SK-N-SH treated with all-trans-retinoic acid at 6 μM for 48 hours (cell line): ENCODE results near the gene USP48.

Source experiments
- ATAC-seq: fragments of 200-7000 bp; cut with Tn5 transposase; 3 replicates; pipeline ENCODE4 v1.9.1; 2020; ENCODE audit warnings: mild to moderate bottlenecking, moderate library complexity
- ARNTL ChIP-seq: fragments of 450-650 bp; formaldehyde crosslinking; IDR thresholded peaks from 2 replicates; pipeline ENCODE4 v1.5.0; 2020; ENCODE audit warnings: low read depth, mild to moderate bottlenecking, moderate library complexity, borderline replicate concordance
- BACH2 ChIP-seq: fragments of 250-450 bp; sonication (Bioruptor Pico); IDR thresholded peaks from 2 replicates; pipeline ENCODE4 v1.9.0; 2021; ENCODE audit warnings: mild to moderate bottlenecking, borderline replicate concordance
- CREB5 ChIP-seq: fragments of 250-450 bp; sonication (Bioruptor Pico); IDR thresholded peaks from 2 replicates; pipeline ENCODE4 v1.5.1; 2020; ENCODE audit warnings: low read depth, mild to moderate bottlenecking, moderate library complexity
- CSDC2 ChIP-seq: fragments of 250-450 bp; sonication (Bioruptor Pico); IDR thresholded peaks from 2 replicates; pipeline ENCODE4 v1.5.0; 2020; ENCODE audit warnings: mild to moderate bottlenecking, moderate library complexity
- CSRNP3 ChIP-seq: fragments of 250-450 bp; sonication (Bioruptor Pico); IDR thresholded peaks from 2 replicates; pipeline ENCODE4 v1.5.1; 2021; ENCODE audit warnings: mild to moderate bottlenecking, moderate library complexity
- ESRRG ChIP-seq: fragments of 250-450 bp; sonication (Bioruptor Pico); IDR thresholded peaks from 2 replicates; pipeline ENCODE4 v1.6.1; 2021; ENCODE audit warnings: mild to moderate bottlenecking
- GLIS3 ChIP-seq: fragments of 250-450 bp; sonication (Bioruptor Pico); IDR thresholded peaks from 2 replicates; pipeline ENCODE4 v1.5.0; 2020; ENCODE audit warnings: mild to moderate bottlenecking, moderate library complexity
- ISL1 ChIP-seq: fragments of 250-450 bp; sonication (Bioruptor Pico); IDR thresholded peaks from 2 replicates; pipeline ENCODE4 v2.1.2; 2022; ENCODE audit warnings: mild to moderate bottlenecking, moderate library complexity
- OSR1 ChIP-seq: fragments of 250-450 bp; sonication (Bioruptor Pico); IDR thresholded peaks from 2 replicates; pipeline ENCODE4 v1.8.0; 2022; ENCODE audit warnings: moderate library complexity, mild to moderate bottlenecking, inconsistent platforms
- PATZ1 ChIP-seq: fragments of 250-450 bp; sonication (Bioruptor Pico); IDR thresholded peaks from 2 replicates; pipeline ENCODE4 v1.8.0; 2020; ENCODE audit warnings: mild to moderate bottlenecking, moderate library complexity, borderline replicate concordance
- POU6F1 ChIP-seq: fragments of 250-450 bp; sonication (Bioruptor Pico); IDR thresholded peaks from 2 replicates; pipeline ENCODE4 v1.8.0; 2021; ENCODE audit warnings: low read depth, mild to moderate bottlenecking, moderate library complexity, borderline replicate concordance
- RARB ChIP-seq: fragments of 250-450 bp; sonication (Bioruptor Pico); IDR thresholded peaks from 2 replicates; pipeline ENCODE4 v1.8.0; 2021; ENCODE audit warnings: mild to moderate bottlenecking, moderate library complexity
- SNAI2 ChIP-seq: fragments of 250-450 bp; sonication (Bioruptor Pico); IDR thresholded peaks from 2 replicates; pipeline ENCODE4 v1.5.0; 2020; ENCODE audit warnings: mild to moderate bottlenecking, moderate library complexity
- TCF4 ChIP-seq: fragments of 250-450 bp; sonication (Bioruptor Pico); IDR thresholded peaks from 2 replicates; pipeline ENCODE4 v1.8.0; 2021; ENCODE audit warnings: mild to moderate bottlenecking, moderate library complexity, borderline replicate concordance
- TOX ChIP-seq: fragments of 250-450 bp; sonication (Bioruptor Pico); IDR thresholded peaks from 2 replicates; pipeline ENCODE4 v1.8.0; 2021; ENCODE audit warnings: mild to moderate bottlenecking, moderate library complexity, borderline replicate concordance
- TSHZ2 ChIP-seq: fragments of 250-450 bp; sonication (Bioruptor Pico); IDR thresholded peaks from 2 replicates; pipeline ENCODE4 v1.5.0; 2020; ENCODE audit warnings: mild to moderate bottlenecking, moderate library complexity
- ZC3H10 ChIP-seq: fragments of 250-450 bp; sonication (Bioruptor Pico); IDR thresholded peaks from 2 replicates; pipeline ENCODE4 v1.5.1; 2021; ENCODE audit warnings: mild to moderate bottlenecking, moderate library complexity
- ZFP3 ChIP-seq: fragments of 250-450 bp; sonication (Bioruptor Pico); IDR thresholded peaks from 2 replicates; pipeline ENCODE4 v1.5.0; 2020; ENCODE audit warnings: mild to moderate bottlenecking, moderate library complexity
- ZFP30 ChIP-seq: fragments of 450-650 bp; formaldehyde crosslinking; IDR thresholded peaks from 2 replicates; pipeline ENCODE4 v1.5.0; 2022; ENCODE audit warnings: mild to moderate bottlenecking, moderate library complexity
- ZNF70 ChIP-seq: fragments of 450-650 bp; formaldehyde crosslinking; IDR thresholded peaks from 2 replicates; pipeline ENCODE4 v1.5.0; 2020; ENCODE audit warnings: mild to moderate bottlenecking, moderate library complexity
- ZNF8 ChIP-seq: fragments of 450-650 bp; formaldehyde crosslinking; IDR thresholded peaks from 2 replicates; pipeline ENCODE4 v1.5.0; 2020; ENCODE audit warnings: mild to moderate bottlenecking, moderate library complexity

The USP48 gene

GRCh38 chr1:21663248-21663950, 119.5 kb downstream of the USP48 start (continued):
- no peak for TF ChIP-seq TOX
- TF ChIP-seq GLIS3 (CRISPR knock-in tag): no peak
- no peak for TF ChIP-seq RARB
- TF ChIP-seq CSDC2 (CRISPR knock-in tag): no peak
- TF ChIP-seq ZFP30 (CRISPR knock-in tag): no peak

GRCh38 chr1:21662426-21663247, 120.3 kb downstream of the USP48 start:
- TF ChIP-seq TCF4 (no peak), ESRRG (no peak), CSDC2 (CRISPR knock-in tag) (no peak), ISL1 (no peak), TSHZ2 (CRISPR knock-in tag) (no peak), BACH2 (CRISPR knock-in tag) (no peak), ZC3H10 (no peak), PATZ1 (no peak), ZFP30 (CRISPR knock-in tag) (no peak), SNAI2 (no peak), ZFP3 (CRISPR knock-in tag) (no peak), CREB5 (CRISPR knock-in tag) (no peak)
- TF ChIP-seq, all 23 proteins: peak for 0
- ATAC-seq: no peak

- no peak for TF ChIP-seq CREB5 (CRISPR knock-in tag)
- TF ChIP-seq ISL1: no peak
- TF ChIP-seq PATZ1: no peak
- TF ChIP-seq ZFP3 (CRISPR knock-in tag): no peak
- TF ChIP-seq ZC3H10: no peak
- TF ChIP-seq ZFP30 (CRISPR knock-in tag): no peak
- TF ChIP-seq ARNTL: no peak
- TF ChIP-seq OSR1 (CRISPR knock-in tag): no peak
- TF ChIP-seq ZNF70 (CRISPR knock-in tag): no peak
- no peak for TF ChIP-seq ESRRG
- TF ChIP-seq TOX: no peak
- TF ChIP-seq CSRNP3 (CRISPR knock-in tag): no peak
- TF ChIP-seq GLIS3 (CRISPR knock-in tag): no peak
- TF ChIP-seq ZNF8 (CRISPR knock-in tag): no peak
- no peak for TF ChIP-seq BACH2 (CRISPR knock-in tag)
- TF ChIP-seq RARB: no peak
- no peak for TF ChIP-seq POU6F1 (CRISPR knock-in tag)
- TF ChIP-seq CSDC2 (CRISPR knock-in tag): no peak
Observed at GRCh38 chr1:21661886-21662285, 121.1 kb downstream of the USP48 start.

More at GRCh38 chr1:21661886-21662285, 121.1 kb downstream of the USP48 start:
- ATAC-seq: no peak
